T1000 (cell line): ENCODE measurements around the gene TRIM22.

Experiments used
- DNase-seq: peaks from one replicate; lab custom pipeline; 2025; ENCODE audit warnings: mixed read lengths; lab: John Stamatoyannopoulos, UW

The TRIM22 gene

DNA sequence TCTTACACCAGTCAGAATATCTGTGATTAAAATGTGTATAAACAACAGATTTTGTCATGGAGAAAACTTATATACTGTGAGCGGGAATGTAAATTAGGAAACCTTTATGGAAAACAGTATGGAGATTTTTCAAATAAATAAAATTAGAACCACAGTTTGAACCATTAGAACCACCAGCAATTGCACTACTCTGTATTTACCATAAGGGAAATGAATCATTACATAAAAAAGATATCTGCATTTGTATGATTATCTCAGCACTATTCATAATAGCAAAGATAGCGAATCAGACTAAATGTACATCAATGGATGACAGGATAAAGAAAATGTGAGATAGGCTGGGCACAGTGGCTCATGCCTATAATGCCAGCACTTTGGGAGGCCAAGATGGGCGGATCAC is 57.0 kb downstream of the TRIM22 start:
- DNase-seq: no peak

- DNase-seq: no peak
Measured at GRCh38 chr11:5749836-5750235, 60.2 kb downstream of the TRIM22 start.

GRCh38 chr11:5753943-5754342 is 64.4 kb downstream of the TRIM22 start, which contains the start of gene OR52N4:
Gene OR52N4, plus strand, starts transcription at chr11:5754243. Its CDS starts 498 bp downstream, at chr11:5754741.
- no peak for DNase-seq
